Osteocyte (in vitro differentiated cells): ENCODE measurements around the gene CRB2. TPM values are rescaled to one million over a fixed set of nuclear protein-coding genes. Genes with fewer than 3 reads are reported as not detected.

ENCODE experiments used
- DNase-seq: peaks from one replicate; pipeline ENCODE4 v3.0.0; 2021; ENCODE audit warnings: mixed read lengths; ENCODE audit not compliant: unreplicated experiment; ENCODE audit errors: extremely low spot score
- H3K27ac Mint-ChIP-seq: one replicate; pipeline ENCODE4 v1.8.0; 2021; ENCODE audit warnings: mild to moderate bottlenecking, mixed read lengths; ENCODE audit not compliant: unreplicated experiment
- H3K27me3 Mint-ChIP-seq: one replicate; pipeline ENCODE4 v1.8.0; 2021; ENCODE audit warnings: mixed read lengths; ENCODE audit not compliant: unreplicated experiment
- H3K36me3 Mint-ChIP-seq: one replicate; pipeline ENCODE4 v1.8.0; 2021; ENCODE audit warnings: mixed read lengths; ENCODE audit not compliant: unreplicated experiment
- H3K4me1 Mint-ChIP-seq: one replicate; pipeline ENCODE4 v1.8.0; 2021; ENCODE audit warnings: mixed read lengths; ENCODE audit not compliant: unreplicated experiment
- H3K4me3 Mint-ChIP-seq: one replicate; pipeline ENCODE4 v1.8.0; 2021; ENCODE audit warnings: mild to moderate bottlenecking, moderate library complexity, mixed read lengths; ENCODE audit not compliant: unreplicated experiment
- H3K9me3 Mint-ChIP-seq: one replicate; pipeline ENCODE4 v1.8.0; 2021; ENCODE audit warnings: mixed read lengths; ENCODE audit not compliant: unreplicated experiment
- total RNA-seq: library from RNA; stranded (reverse); gene quantifications from 2 replicates; pipeline ENCODE4 v1.2.1, GENCODE V29; 2021
- TF ChIP-seq, protein P1 (sequence below): fragments of 200-600 bp; sonication (generic); IDR thresholded peaks from 2 replicates; pipeline ENCODE4 v1.5.0; 2021; ENCODE audit warnings: antibody characterized with exemption, mild to moderate bottlenecking, moderate library complexity

The CRB2 gene
- total RNA-seq, 1 donor from 2014 or later: not detected

- Mint-ChIP-seq H3K27ac (no peak overlapping the region), H3K9me3 (no peaks in the 10 kb centered on the region), H3K4me3 (no peak overlapping the region), H3K27me3 (peaks cover 2% of the 10 kb centered on the region), H3K36me3 (no peaks in the 10 kb centered on the region), H3K4me1 (peaks cover 1% of the 10 kb centered on the region)
- TF ChIP-seq, protein P1, sequence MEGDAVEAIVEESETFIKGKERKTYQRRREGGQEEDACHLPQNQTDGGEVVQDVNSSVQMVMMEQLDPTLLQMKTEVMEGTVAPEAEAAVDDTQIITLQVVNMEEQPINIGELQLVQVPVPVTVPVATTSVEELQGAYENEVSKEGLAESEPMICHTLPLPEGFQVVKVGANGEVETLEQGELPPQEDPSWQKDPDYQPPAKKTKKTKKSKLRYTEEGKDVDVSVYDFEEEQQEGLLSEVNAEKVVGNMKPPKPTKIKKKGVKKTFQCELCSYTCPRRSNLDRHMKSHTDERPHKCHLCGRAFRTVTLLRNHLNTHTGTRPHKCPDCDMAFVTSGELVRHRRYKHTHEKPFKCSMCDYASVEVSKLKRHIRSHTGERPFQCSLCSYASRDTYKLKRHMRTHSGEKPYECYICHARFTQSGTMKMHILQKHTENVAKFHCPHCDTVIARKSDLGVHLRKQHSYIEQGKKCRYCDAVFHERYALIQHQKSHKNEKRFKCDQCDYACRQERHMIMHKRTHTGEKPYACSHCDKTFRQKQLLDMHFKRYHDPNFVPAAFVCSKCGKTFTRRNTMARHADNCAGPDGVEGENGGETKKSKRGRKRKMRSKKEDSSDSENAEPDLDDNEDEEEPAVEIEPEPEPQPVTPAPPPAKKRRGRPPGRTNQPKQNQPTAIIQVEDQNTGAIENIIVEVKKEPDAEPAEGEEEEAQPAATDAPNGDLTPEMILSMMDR: no peak
- no peak for DNase-seq
Observed at GRCh38 chr9:123389070-123389469, 33.1 kb downstream of the CRB2 start.

GRCh38 chr9:123389698-123390097, 33.7 kb downstream of the CRB2 start:
- Mint-ChIP-seq H3K27me3 (peaks cover 2% of the 10 kb centered on the region), H3K4me3 (no peak overlapping the region), H3K36me3 (no peaks in the 10 kb centered on the region), H3K27ac (no peak overlapping the region), H3K9me3 (no peaks in the 10 kb centered on the region), H3K4me1 (peaks cover 6% of the 10 kb centered on the region)
- TF ChIP-seq, protein P1: no peak
- DNase-seq: no peak

- TF ChIP-seq, protein P1: no peak
- H3K4me3 Mint-ChIP-seq: no peak overlapping the region
- H3K9me3 Mint-ChIP-seq: no peaks in the 10 kb centered on the region
- peaks cover 14% of the 10 kb centered on the region for H3K4me1 Mint-ChIP-seq
- no peak overlapping the region for H3K27ac Mint-ChIP-seq
- no peaks in the 10 kb centered on the region for H3K36me3 Mint-ChIP-seq
- H3K27me3 Mint-ChIP-seq: peaks cover 2% of the 10 kb centered on the region
- DNase-seq: no peak
Observed at GRCh38 chr9:123390337-123391135, 34.5 kb downstream of the CRB2 start.

DNA sequence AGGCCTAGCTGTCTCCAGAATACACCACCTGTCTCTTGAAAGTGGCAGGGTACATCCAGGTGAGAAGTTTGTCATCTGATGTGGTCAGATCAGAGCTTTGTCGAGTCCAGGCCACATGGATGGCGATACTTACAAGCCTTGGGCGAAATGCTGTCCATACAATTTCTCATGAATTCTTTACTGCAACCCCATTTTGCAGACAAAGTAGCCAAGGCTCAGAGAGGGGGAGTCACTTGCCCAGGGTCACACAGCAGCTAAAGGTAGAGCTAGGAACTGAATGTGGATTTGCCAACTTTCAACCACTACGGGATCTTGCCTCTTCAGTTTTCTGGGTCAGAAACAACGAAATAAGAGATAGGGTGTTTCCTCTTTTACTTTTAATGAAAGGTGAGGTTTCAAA, 35.2 kb downstream of the CRB2 start:
- peaks cover 21% of the 10 kb centered on the region for H3K4me1 Mint-ChIP-seq
- H3K4me3 Mint-ChIP-seq: no peak overlapping the region
- peaks cover 2% of the 10 kb centered on the region for H3K27me3 Mint-ChIP-seq
- H3K9me3 Mint-ChIP-seq: no peaks in the 10 kb centered on the region
- no peak overlapping the region for H3K27ac Mint-ChIP-seq
- DNase-seq: no peak
- TF ChIP-seq, protein P1: no peak
- H3K36me3 Mint-ChIP-seq: no peaks in the 10 kb centered on the region

DNA sequence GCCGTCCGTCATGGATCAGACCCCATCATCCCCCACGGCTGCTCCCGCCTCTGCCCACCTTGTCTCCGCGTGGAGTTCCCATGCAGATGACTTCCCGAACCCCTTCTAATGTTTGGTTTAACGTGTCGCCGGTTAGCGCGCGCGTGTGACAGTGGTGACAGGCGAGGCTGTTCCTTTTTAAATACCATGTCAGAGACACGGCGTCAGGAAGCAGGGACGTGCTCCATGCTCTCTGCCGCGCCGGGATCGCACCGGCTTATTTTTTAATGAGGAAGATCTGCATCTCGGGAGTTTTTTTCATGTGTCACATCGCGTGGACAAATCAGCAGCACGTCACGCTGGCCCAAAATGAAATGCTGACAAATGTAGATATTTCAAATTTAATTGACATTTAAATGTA, 35.9 kb downstream of the CRB2 start:
- Mint-ChIP-seq H3K27ac (no peak overlapping the region), H3K4me1 (peaks cover 26% of the 10 kb centered on the region), H3K36me3 (no peaks in the 10 kb centered on the region), H3K9me3 (no peaks in the 10 kb centered on the region), H3K27me3 (peaks cover 2% of the 10 kb centered on the region), H3K4me3 (no peak overlapping the region)
- no peak for DNase-seq
- TF ChIP-seq, protein P1: no peak
